Adrenal gland (tissue), 12 donors: ENCODE measurements around the gene PSMD13. TPM values are rescaled to one million over a fixed set of nuclear protein-coding genes. Genes with fewer than 3 reads are reported as not detected.

Source experiments
- DNase-seq, 7 donors: peaks; one replicate each; pipeline ENCODE4 v3.0.0-alpha.2; 2019 to 2020
- H3K27ac ChIP-seq, 5 donors: fragments of 200-600 bp; sonication (generic) in 4 of 5; 1 replicate in 3 of 5; 2 replicates in 2 of 5; pipeline versions ENCODE4 v1.5.1 to v1.8.0; 2016 to 2020; ENCODE audit warnings: mild to moderate bottlenecking in 1 of 5
- H3K27me3 ChIP-seq: fragments of 200-600 bp; 2 replicates; pipeline ENCODE4 v1.8.0; 2021
- H3K36me3 ChIP-seq, 2 donors: fragments of 200-600 bp; replicated peaks in 1 of 2; 1 replicate in 1 of 2; 2 replicates in 1 of 2; pipeline versions ENCODE4 v1.5.1 to v1.8.0; 2018 to 2022
- H3K4me1 ChIP-seq, 2 donors: fragments of 200-600 bp; replicated peaks in 1 of 2; 1 replicate in 1 of 2; 2 replicates in 1 of 2; pipeline versions ENCODE4 v1.5.1 to v1.8.0; 2018 to 2021
- H3K4me3 ChIP-seq, 4 donors: fragments of 200-600 bp; sonication (generic) in 3 of 4; one replicate each; pipeline ENCODE4 v1.5.1; 2016 to 2018
- H3K9me3 ChIP-seq, 3 donors: fragments of 200-600 bp; sonication (generic) in 1 of 3; replicated peaks in 1 of 3; 1 replicate in 2 of 3; 2 replicates in 1 of 3; pipeline versions ENCODE4 v1.5.1 to v1.8.0; 2016 to 2021
- POLR2A ChIP-seq, 2 donors: fragments of 450-650 bp; IDR thresholded peaks; one replicate each; pipeline ENCODE4 v1.6.1; 2017; ENCODE audit warnings: antibody characterized with exemption in 2 of 2, mild to moderate bottlenecking in 2 of 2, moderate library complexity in 1 of 2
- WGBS, 4 donors: extraction: QIAGEN DNeasy Blood & Tissue Kit in 2 of 4; methylation state at CpG; one replicate each; pipeline versions ENCODE4 v1.1.5 to v1.1.7; 2013 to 2017; 5-methylcytosine and 5-hydroxymethylcytosine counted together
- intact Hi-C, 2 donors: fragments of 100-400 bp; cut with DNase I; formaldehyde crosslinking; loops; one replicate each; pipeline versions ENCODE4 v1.14.1 to v1.15.0; 2022 to 2023
- polyA plus RNA-seq, 3 donors: library from polyadenylated mRNA; stranded (reverse); fragments of 200-250 nt in 2 of 3; fragments of 350-450 nt in 1 of 3; fragmentation: Illumina TruSeq in 1 of 3; extraction: RNeasy Lipid Tissue Mini Kit (QIAGEN cat#74804) in 1 of 3; gene quantifications; one replicate each; pipeline ENCODE4 v1.2.3, GENCODE V29; 2013 to 2014
- total RNA-seq, 9 donors: library from RNA; depleted of rRNA in 4 of 9; stranded (reverse); fragments of >200 nt in 4 of 9; fragments of 120-200 nt in 1 of 9; fragmentation: NEBNext Ultra II Directional in 1 of 9; extraction: Animal tissue kit (Norgen Biotek cat#: 25700) in 1 of 9; gene quantifications; one replicate each; pipeline versions ENCODE4 v1.1.0 to v1.2.4, GENCODE V29; 2013 to 2023
- TF ChIP-seq, protein P1 (sequence below), 6 experiments: fragments of 450-650 bp in 4 of 6; fragments of 200-600 bp in 2 of 6; sonication (generic) in 1 of 6; IDR thresholded peaks; 1 replicate in 5 of 6; 2 replicates in 1 of 6; pipeline versions ENCODE4 v1.5.1 to v1.8.0; 2016 to 2021; ENCODE audit warnings: antibody characterized with exemption in 6 of 6, mild to moderate bottlenecking in 2 of 6, moderate library complexity in 1 of 6
- donor health status: healthy with polysubstance abuse.
- donor health status: Bipolar disorder and iron deficiency.
- donor health status: DM: yes; HTN: yes; CAD: no.
- donor health status: DM: no; HTN: no; CAD: no.
- donor health status: DM: no; HTN: no; CAD: no.
- donor health status: DM: yes; HTN: yes; CAD: no.

The PSMD13 gene
- total and polyA plus RNA-seq, 12 donors: 62.2 to 174 (median 89.4) TPM

GRCh38 chr11:282630-283360 is 46.0 kb downstream of the PSMD13 start:
- H3K27me3 ChIP-seq: peaks cover 48% of the 10 kb centered on the region
- TF ChIP-seq POLR2A (IDR thresholded peaks at IDR 0.05): no peak
- TF ChIP-seq, protein P1, sequence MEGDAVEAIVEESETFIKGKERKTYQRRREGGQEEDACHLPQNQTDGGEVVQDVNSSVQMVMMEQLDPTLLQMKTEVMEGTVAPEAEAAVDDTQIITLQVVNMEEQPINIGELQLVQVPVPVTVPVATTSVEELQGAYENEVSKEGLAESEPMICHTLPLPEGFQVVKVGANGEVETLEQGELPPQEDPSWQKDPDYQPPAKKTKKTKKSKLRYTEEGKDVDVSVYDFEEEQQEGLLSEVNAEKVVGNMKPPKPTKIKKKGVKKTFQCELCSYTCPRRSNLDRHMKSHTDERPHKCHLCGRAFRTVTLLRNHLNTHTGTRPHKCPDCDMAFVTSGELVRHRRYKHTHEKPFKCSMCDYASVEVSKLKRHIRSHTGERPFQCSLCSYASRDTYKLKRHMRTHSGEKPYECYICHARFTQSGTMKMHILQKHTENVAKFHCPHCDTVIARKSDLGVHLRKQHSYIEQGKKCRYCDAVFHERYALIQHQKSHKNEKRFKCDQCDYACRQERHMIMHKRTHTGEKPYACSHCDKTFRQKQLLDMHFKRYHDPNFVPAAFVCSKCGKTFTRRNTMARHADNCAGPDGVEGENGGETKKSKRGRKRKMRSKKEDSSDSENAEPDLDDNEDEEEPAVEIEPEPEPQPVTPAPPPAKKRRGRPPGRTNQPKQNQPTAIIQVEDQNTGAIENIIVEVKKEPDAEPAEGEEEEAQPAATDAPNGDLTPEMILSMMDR (IDR thresholded peaks at IDR 0.05): no peak
- no peaks in the 10 kb centered on the region for H3K36me3 ChIP-seq
- DNase-seq: peak in 1 of 7 donors; percentile 7
- WGBS, 4 donors: 46 to 61% (median 50%) methylated on average over 11 to 13 of the region's 13 CpGs
- H3K4me1 ChIP-seq: peaks cover 0 to 13% of the 10 kb centered on the region in 2 donors
- no peak overlapping the region for H3K27ac ChIP-seq
- no peak overlapping the region for H3K4me3 ChIP-seq
- intact Hi-C loops: no loop called here
- no peaks in the 10 kb centered on the region for H3K9me3 ChIP-seq

GRCh38 chr11:283405-284104 is 46.8 kb downstream of the PSMD13 start:
- Histone ChIP-seq H3K4me1 (peaks cover 0 to 13% of the 10 kb centered on the region in 2 donors), H3K4me3 (no peak overlapping the region), H3K9me3 (no peaks in the 10 kb centered on the region), H3K27ac (no peak overlapping the region), H3K36me3 (no peaks in the 10 kb centered on the region), H3K27me3 (peaks cover 45% of the 10 kb centered on the region)
- intact Hi-C loops: no loop called here
- DNase-seq: peak in 1 of 7 donors; percentile 10
- 80 to 85% (median 81%) methylated on average over 23 of the region's 23 CpGs for WGBS, 4 donors
- TF ChIP-seq, protein P1 (IDR thresholded peaks at IDR 0.05): no peak
- TF ChIP-seq POLR2A (IDR thresholded peaks at IDR 0.05): no peak

DNA sequence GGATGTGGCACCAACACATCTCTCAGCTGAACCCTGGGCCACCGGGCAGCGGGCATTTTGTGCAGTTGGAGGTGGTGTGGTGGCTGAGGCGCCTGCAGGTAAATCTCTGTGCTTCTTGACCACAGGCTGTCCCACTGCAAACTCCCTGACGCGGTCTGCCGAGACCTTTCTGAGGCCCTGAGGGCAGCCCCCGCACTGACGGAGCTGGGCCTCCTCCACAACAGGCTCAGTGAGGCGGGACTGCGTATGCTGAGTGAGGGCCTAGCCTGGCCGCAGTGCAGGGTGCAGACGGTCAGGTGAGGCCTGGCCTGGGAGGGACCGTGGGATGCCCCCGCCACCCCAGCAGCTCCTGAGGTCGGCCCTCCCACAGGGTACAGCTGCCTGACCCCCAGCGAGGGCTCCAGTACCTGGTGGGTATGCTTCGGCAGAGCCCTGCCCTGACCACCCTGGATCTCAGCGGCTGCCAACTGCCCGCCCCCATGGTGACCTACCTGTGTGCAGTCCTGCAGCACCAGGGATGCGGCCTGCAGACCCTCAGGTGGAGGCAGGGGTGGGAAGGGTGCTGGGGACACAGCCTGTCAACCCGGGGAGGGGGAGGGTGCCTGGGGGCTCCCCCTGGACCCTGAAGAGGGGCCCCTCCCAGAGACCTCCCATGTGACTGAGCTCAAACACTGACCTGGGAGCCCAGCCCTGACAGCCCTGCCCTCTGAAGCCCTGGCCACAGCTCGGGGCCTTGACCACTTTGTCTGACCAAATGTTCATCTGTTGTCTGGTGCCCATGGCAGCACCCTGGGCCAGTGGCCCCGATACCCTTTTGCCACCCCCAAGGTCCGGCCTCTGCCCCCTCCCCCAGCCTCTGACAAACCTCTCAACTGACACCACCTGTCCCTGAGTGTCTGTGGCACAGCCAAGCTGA is 47.6 kb downstream of the PSMD13 start:
- intact Hi-C loops: no loop called here
- H3K4me1 ChIP-seq: peaks cover 0 to 13% of the 10 kb centered on the region in 2 donors
- H3K36me3 ChIP-seq: no peaks in the 10 kb centered on the region
- H3K27me3 ChIP-seq: peaks cover 37% of the 10 kb centered on the region
- no peak overlapping the region for H3K4me3 ChIP-seq
- no peak for TF ChIP-seq POLR2A (IDR thresholded peaks at IDR 0.05)
- TF ChIP-seq, protein P1 (IDR thresholded peaks at IDR 0.05): no peak
- H3K27ac ChIP-seq: no peak overlapping the region
- DNase-seq: peak in 2 of 7 donors; percentile 11 to 14
- no peaks in the 10 kb centered on the region for H3K9me3 ChIP-seq
- 74 to 93% (median 82%) methylated on average over 6 to 24 of the region's 24 CpGs for WGBS, 4 donors
